SK-N-SH treated with all-trans-retinoic acid at 6 μM for 48 hours (cell line): Measurements from ENCODE around the gene PMEPA1.

Source experiments
- CSDC2 ChIP-seq: fragments of 250-450 bp; sonication (Bioruptor Pico); IDR thresholded peaks from 2 replicates; pipeline ENCODE4 v1.5.0; 2020; ENCODE audit warnings: mild to moderate bottlenecking, moderate library complexity
- PATZ1 ChIP-seq: fragments of 250-450 bp; sonication (Bioruptor Pico); IDR thresholded peaks from 2 replicates; pipeline ENCODE4 v1.8.0; 2020; ENCODE audit warnings: mild to moderate bottlenecking, moderate library complexity, borderline replicate concordance
- POU6F1 ChIP-seq: fragments of 250-450 bp; sonication (Bioruptor Pico); IDR thresholded peaks from 2 replicates; pipeline ENCODE4 v1.8.0; 2021; ENCODE audit warnings: low read depth, mild to moderate bottlenecking, moderate library complexity, borderline replicate concordance
- PPARA ChIP-seq: fragments of 250-450 bp; sonication (Bioruptor Pico); IDR thresholded peaks from 2 replicates; pipeline ENCODE4 v1.5.0; 2020; ENCODE audit warnings: mild to moderate bottlenecking, borderline replicate concordance
- RARB ChIP-seq: fragments of 250-450 bp; sonication (Bioruptor Pico); IDR thresholded peaks from 2 replicates; pipeline ENCODE4 v1.8.0; 2021; ENCODE audit warnings: mild to moderate bottlenecking, moderate library complexity

GRCh38 chr20:57707320-57707719 is 2.5 kb downstream of the PMEPA1 start:
- TF ChIP-seq PPARA (CRISPR knock-in tag): no peak
- no peak for TF ChIP-seq CSDC2 (CRISPR knock-in tag)
- TF ChIP-seq POU6F1 (CRISPR knock-in tag): no peak
- TF ChIP-seq PATZ1 (CRISPR knock-in tag): no peak
- no peak for TF ChIP-seq RARB (CRISPR knock-in tag)
